Ishikawa (cell line): ENCODE measurements around the gene SEPTIN10.

Source experiments
- EP300 ChIP-seq: IDR thresholded peaks from 2 replicates; pipeline ENCODE4 v1.6.1; 2012; ENCODE audit warnings: borderline replicate concordance
- MAX ChIP-seq: IDR thresholded peaks from 2 replicates; pipeline ENCODE4 v1.6.1; 2012
- NFIC ChIP-seq: IDR thresholded peaks from 2 replicates; pipeline ENCODE4 v1.6.1; 2012
- RAD21 ChIP-seq: IDR thresholded peaks from 2 replicates; pipeline ENCODE4 v1.6.1; 2012; ENCODE audit warnings: low read depth
- REST ChIP-seq: IDR thresholded peaks from 2 replicates; pipeline ENCODE4 v1.6.1; 2012; ENCODE audit warnings: low read depth, mild to moderate bottlenecking
- TCF12 ChIP-seq: IDR thresholded peaks from 2 replicates; pipeline ENCODE4 v1.6.1; 2012; ENCODE audit warnings: low read depth
- TEAD4 ChIP-seq: IDR thresholded peaks from 2 replicates; pipeline ENCODE4 v1.6.1; 2012
- YY1 ChIP-seq: IDR thresholded peaks from 2 replicates; pipeline ENCODE4 v1.6.1; 2012; ENCODE audit warnings: low read depth

GRCh38 chr2:109614715-109615636 is 1.2 kb upstream of the SEPTIN10 start:
- no peak for TF ChIP-seq REST
- TF ChIP-seq MAX = no peak
- no peak for TF ChIP-seq EP300
- TF ChIP-seq NFIC = no peak
- no peak for TF ChIP-seq YY1
- TF ChIP-seq TEAD4 = no peak
- TF ChIP-seq RAD21 = no peak
- no peak for TF ChIP-seq TCF12
